PFSK-1 (cell line): Measurements from ENCODE around the gene WFDC1.

ENCODE experiments used
- FOXP2 ChIP-seq: optimal IDR thresholded peaks from 2 replicates; pipeline ENCODE3; 2011; ENCODE audit warnings: borderline replicate concordance, control low read depth, inconsistent platforms; ENCODE audit not compliant: insufficient read depth; ENCODE audit errors: extremely low read length, extremely low read depth
- POLR2AphosphoS5 ChIP-seq: IDR thresholded peaks from 2 replicates; pipeline ENCODE4 v1.6.1; 2012; ENCODE audit warnings: low read depth, mild to moderate bottlenecking, control low read depth, low read length, moderate library complexity
- SIN3A ChIP-seq: IDR thresholded peaks from 2 replicates; pipeline ENCODE4 v1.6.1; 2012; ENCODE audit warnings: mild to moderate bottlenecking, low read length, moderate library complexity, borderline replicate concordance; ENCODE audit not compliant: insufficient read depth
- TAF1 ChIP-seq: IDR thresholded peaks from 2 replicates; pipeline ENCODE4 v1.6.1; 2012; ENCODE audit warnings: low read length, control low read depth, borderline replicate concordance; ENCODE audit not compliant: insufficient read depth
- TF ChIP-seq, protein P1 (sequence below), 2 experiments: IDR thresholded peaks; 2 replicates each; pipeline versions ENCODE4 v1.6.1 to v1.8.0; 2011 to 2012; ENCODE audit warnings: low read depth in 2 of 2, low read length in 2 of 2, control low read depth in 1 of 2, inconsistent platforms in 1 of 2, mild to moderate bottlenecking in 1 of 2, moderate library complexity in 1 of 2; ENCODE audit not compliant: insufficient read depth in 1 of 2

DNA sequence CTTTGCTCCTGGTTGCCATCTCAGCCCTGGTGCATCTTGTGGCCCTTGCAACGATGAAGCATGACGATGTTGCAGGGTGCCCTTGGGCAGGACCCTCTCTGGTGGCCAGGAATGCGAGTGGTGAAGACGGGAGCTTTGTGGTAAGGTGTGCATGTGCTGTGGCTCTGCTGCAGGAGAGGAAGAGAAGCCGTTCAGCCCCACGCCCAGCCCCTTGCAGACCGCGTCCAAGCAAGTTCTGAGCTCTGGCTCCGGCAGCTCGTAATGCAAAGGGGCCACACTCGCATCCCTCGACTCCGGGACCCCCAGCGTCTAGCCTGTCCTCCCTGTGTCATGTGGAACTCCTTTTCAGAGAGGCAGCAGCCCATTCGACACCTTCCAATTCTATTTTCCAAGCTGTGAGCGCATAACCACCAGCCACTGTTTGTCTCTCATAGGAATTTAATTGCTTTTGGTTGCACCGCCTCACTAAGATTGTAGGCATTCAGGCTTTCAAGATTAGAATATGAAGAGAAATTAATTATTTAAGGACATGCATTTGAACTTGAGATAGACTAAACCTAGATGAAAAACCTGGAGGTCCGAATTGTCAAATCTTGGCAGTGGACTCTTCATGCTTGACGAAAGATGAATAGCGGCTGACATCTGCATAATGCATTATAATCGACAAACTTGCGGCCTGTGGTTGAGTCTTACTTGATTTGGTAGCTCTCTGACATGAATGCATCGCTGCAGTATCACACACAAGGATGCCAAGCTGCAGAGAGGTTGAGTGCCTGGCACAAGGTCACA is 33.7 kb upstream of the WFDC1 start:
- no peak for TF ChIP-seq POLR2AphosphoS5
- TF ChIP-seq, protein P1, sequence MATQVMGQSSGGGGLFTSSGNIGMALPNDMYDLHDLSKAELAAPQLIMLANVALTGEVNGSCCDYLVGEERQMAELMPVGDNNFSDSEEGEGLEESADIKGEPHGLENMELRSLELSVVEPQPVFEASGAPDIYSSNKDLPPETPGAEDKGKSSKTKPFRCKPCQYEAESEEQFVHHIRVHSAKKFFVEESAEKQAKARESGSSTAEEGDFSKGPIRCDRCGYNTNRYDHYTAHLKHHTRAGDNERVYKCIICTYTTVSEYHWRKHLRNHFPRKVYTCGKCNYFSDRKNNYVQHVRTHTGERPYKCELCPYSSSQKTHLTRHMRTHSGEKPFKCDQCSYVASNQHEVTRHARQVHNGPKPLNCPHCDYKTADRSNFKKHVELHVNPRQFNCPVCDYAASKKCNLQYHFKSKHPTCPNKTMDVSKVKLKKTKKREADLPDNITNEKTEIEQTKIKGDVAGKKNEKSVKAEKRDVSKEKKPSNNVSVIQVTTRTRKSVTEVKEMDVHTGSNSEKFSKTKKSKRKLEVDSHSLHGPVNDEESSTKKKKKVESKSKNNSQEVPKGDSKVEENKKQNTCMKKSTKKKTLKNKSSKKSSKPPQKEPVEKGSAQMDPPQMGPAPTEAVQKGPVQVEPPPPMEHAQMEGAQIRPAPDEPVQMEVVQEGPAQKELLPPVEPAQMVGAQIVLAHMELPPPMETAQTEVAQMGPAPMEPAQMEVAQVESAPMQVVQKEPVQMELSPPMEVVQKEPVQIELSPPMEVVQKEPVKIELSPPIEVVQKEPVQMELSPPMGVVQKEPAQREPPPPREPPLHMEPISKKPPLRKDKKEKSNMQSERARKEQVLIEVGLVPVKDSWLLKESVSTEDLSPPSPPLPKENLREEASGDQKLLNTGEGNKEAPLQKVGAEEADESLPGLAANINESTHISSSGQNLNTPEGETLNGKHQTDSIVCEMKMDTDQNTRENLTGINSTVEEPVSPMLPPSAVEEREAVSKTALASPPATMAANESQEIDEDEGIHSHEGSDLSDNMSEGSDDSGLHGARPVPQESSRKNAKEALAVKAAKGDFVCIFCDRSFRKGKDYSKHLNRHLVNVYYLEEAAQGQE (IDR thresholded peaks at IDR 0.05; ENCODE audit: insufficient read depth in 1 of 2, low read depth in 2 of 2, low read length in 2 of 2) = no peak
- TF ChIP-seq SIN3A = no peak
- no peak for TF ChIP-seq TAF1
- no peak for TF ChIP-seq FOXP2
